HCT116 (cell line): Measurements from ENCODE around the gene TRIM23. TPM values are rescaled to one million over a fixed set of nuclear protein-coding genes. Genes with fewer than 3 reads are reported as not detected.

Source experiments
- total RNA-seq: library from RNA; stranded (reverse); gene quantifications from one replicate; pipeline ENCODE4 v1.2.1, GENCODE V29; 2021; ENCODE audit not compliant: unreplicated experiment

TRIM23 gene
- total RNA-seq, 1 experiment from 2014 or later: 12.2 TPM

Other genes with a start within 250 kb of the TRIM23 start
- 0.93 TPM for gene ADAMTS6, start 142.4 kb downstream of the TRIM23 start, total RNA-seq
- 21.4 TPM for gene CENPK, start 61.2 kb downstream of the TRIM23 start, total RNA-seq
- gene PPWD1, start 61.0 kb downstream of the TRIM23 start, total RNA-seq: 25.5 TPM
- gene SHLD3, start 694 bp upstream of the TRIM23 start, total RNA-seq: 2.8 TPM
- gene TRAPPC13, start 694 bp upstream of the TRIM23 start, total RNA-seq: 18.2 TPM
- gene SGTB, start 97.8 kb upstream of the TRIM23 start, total RNA-seq: 12.6 TPM
- gene NLN, start 97.9 kb upstream of the TRIM23 start, total RNA-seq: 67.6 TPM